PC-3 (cell line): Measurements from ENCODE around the gene CBX1.

ENCODE experiments used
- EZH2 ChIP-seq: fragments of 300-600 bp; sonication (generic); IDR thresholded peaks from one replicate; pipeline ENCODE4 v1.6.1; 2017; ENCODE audit warnings: antibody characterized with exemption, mild to moderate bottlenecking, low read length; ENCODE audit not compliant: unreplicated experiment
- EZH2phosphoT487 ChIP-seq: fragments of 300-600 bp; sonication (generic); IDR thresholded peaks from 2 replicates; pipeline ENCODE4 v1.6.1; 2018; ENCODE audit warnings: mild to moderate bottlenecking, antibody characterized with exemption, low read length, borderline replicate concordance
- TF ChIP-seq, protein P1 (sequence below): fragments of 300-600 bp; sonication (generic); conservative IDR thresholded peaks from 2 replicates; pipeline ENCODE4 v1.5.1; 2017; ENCODE audit warnings: antibody characterized with exemption, low read depth, mild to moderate bottlenecking, low read length

DNA sequence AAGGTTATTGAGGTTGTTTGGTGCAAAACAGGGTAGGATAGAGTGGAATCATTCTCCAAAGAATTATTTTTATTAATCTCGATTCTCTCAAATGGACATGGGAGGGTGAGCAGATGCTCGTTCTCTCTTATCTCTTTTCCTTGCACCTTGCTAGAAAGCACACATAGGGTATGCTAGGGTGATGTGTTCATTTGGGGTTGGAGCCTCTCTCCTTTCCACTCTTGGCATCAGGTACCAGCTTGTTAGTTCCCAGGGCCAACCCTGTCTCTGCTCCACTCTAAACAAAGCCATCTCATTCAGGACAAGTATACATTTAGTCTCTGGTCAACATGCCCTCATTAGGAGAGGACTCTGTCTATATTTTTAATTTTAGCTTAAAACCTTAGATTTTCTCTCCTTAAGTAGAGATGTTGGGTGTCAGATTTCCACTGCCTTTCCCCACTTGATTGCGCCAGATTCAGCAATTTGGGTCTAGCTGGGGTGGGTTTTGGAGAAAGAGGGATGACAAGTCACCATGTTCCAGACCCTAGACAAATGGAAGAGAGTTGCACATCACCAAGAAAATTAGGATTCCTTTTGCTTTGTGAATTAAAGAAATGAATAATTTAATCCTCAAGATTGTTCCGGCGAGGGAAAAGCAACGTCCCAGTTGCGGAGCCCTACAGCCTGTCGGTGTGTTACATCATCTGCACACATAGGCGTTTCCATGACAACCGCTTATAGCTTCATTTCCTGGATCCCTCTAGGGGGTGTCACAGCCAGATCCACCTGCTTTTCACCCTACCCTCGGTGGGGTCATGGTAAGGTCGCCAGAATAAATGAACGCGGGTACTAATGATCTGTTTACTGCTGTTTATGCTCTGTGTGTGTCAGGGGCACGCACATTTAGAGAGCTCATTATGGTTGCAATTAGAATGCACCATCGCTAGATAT lies 47.8 kb upstream of the CBX1 start:
- TF ChIP-seq, protein P1, sequence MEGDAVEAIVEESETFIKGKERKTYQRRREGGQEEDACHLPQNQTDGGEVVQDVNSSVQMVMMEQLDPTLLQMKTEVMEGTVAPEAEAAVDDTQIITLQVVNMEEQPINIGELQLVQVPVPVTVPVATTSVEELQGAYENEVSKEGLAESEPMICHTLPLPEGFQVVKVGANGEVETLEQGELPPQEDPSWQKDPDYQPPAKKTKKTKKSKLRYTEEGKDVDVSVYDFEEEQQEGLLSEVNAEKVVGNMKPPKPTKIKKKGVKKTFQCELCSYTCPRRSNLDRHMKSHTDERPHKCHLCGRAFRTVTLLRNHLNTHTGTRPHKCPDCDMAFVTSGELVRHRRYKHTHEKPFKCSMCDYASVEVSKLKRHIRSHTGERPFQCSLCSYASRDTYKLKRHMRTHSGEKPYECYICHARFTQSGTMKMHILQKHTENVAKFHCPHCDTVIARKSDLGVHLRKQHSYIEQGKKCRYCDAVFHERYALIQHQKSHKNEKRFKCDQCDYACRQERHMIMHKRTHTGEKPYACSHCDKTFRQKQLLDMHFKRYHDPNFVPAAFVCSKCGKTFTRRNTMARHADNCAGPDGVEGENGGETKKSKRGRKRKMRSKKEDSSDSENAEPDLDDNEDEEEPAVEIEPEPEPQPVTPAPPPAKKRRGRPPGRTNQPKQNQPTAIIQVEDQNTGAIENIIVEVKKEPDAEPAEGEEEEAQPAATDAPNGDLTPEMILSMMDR = no peak
- TF ChIP-seq EZH2 (no peak), EZH2phosphoT487 (no peak)
